CD4-positive, alpha-beta memory T cell (primary cell): ENCODE data around the gene RNF126. TPM values are rescaled to one million over a fixed set of nuclear protein-coding genes. Genes with fewer than 3 reads are reported as not detected.
"Not testable (repeated sequence)": the region's sequence is repeated elsewhere in the genome, so short reads cannot be mapped to it uniquely, and the experiment has no call there.

ENCODE experiments used
- CTCF ChIA-PET: fragments of 350-600 bp; sonication (Branson Sonifier 250); formaldehyde crosslinking; loops from one replicate; lab custom pipeline; 2021; ENCODE audit warnings: inconsistent platforms; ENCODE audit not compliant: partially characterized antibody; lab: Charles Lee
- POLR2A ChIA-PET: fragments of 350-600 bp; sonication (Branson Sonifier 250); formaldehyde crosslinking; loops from one replicate; lab custom pipeline; 2021; ENCODE audit not compliant: partially characterized antibody; lab: Charles Lee
- DNase-seq, 5 donors: peaks; one replicate each; pipeline versions ENCODE4 v3.0.0 to v3.0.0-alpha.2; 2020 to 2022; ENCODE audit warnings: mixed read lengths in 1 of 5
- H3K27ac ChIP-seq: one replicate; pipeline ENCODE4 v1.7.0; 2013; ENCODE audit warnings: low read depth, low read length
- H3K27me3 ChIP-seq: 2 replicates; pipeline ENCODE4 v1.7.0; 2013; ENCODE audit warnings: mild to moderate bottlenecking, low read length, moderate library complexity; ENCODE audit not compliant: insufficient read depth
- H3K36me3 ChIP-seq: 2 replicates; pipeline ENCODE4 v1.7.0; 2013; ENCODE audit warnings: mild to moderate bottlenecking, low read length, moderate library complexity; ENCODE audit not compliant: insufficient read depth
- H3K4me1 ChIP-seq: 2 replicates; pipeline ENCODE4 v1.7.0; 2013; ENCODE audit warnings: mild to moderate bottlenecking, low read length, moderate library complexity; ENCODE audit not compliant: insufficient read depth
- H3K4me3 ChIP-seq, 2 donors: one replicate each; pipeline ENCODE4 v1.7.0; 2013; ENCODE audit warnings: low read length in 2 of 2, mild to moderate bottlenecking in 1 of 2
- H3K9me3 ChIP-seq, 2 donors: one replicate each; pipeline ENCODE4 v1.7.0; 2013; ENCODE audit warnings: low read length in 2 of 2, control low read depth in 1 of 2; ENCODE audit not compliant: control insufficient read depth in 1 of 2
- H3K27ac Mint-ChIP-seq, 7 donors: one replicate each; pipeline ENCODE4 v1.8.0; 2020 to 2021; ENCODE audit warnings: mixed read lengths in 7 of 7, mild to moderate bottlenecking in 6 of 7, inconsistent platforms in 3 of 7, moderate library complexity in 3 of 7
- H3K27me3 Mint-ChIP-seq, 2 donors: one replicate each; pipeline ENCODE4 v1.8.0; 2020 to 2021; ENCODE audit warnings: mixed read lengths in 2 of 2
- H3K36me3 Mint-ChIP-seq, 2 donors: one replicate each; pipeline ENCODE4 v1.8.0; 2020 to 2021; ENCODE audit warnings: mixed read lengths in 2 of 2, inconsistent platforms in 1 of 2, mild to moderate bottlenecking in 1 of 2
- H3K4me1 Mint-ChIP-seq, 4 donors: one replicate each; pipeline ENCODE4 v1.8.0; 2020 to 2021; ENCODE audit warnings: mixed read lengths in 4 of 4, mild to moderate bottlenecking in 1 of 4
- H3K4me3 Mint-ChIP-seq, 8 donors: one replicate each; pipeline ENCODE4 v1.8.0; 2020 to 2021; ENCODE audit warnings: mixed read lengths in 8 of 8, mild to moderate bottlenecking in 7 of 8, moderate library complexity in 6 of 8, inconsistent platforms in 3 of 8
- H3K9me3 Mint-ChIP-seq, 8 donors: one replicate each; pipeline ENCODE4 v1.8.0; 2020 to 2021; ENCODE audit warnings: mixed read lengths in 8 of 8, mild to moderate bottlenecking in 5 of 8, inconsistent platforms in 3 of 8, moderate library complexity in 1 of 8
- intact Hi-C: fragments of 100-400 bp; cut with micrococcal nuclease; formaldehyde crosslinking; loops from one replicate; pipeline ENCODE4 v1.15.1; 2023
- polyA plus RNA-seq, 2 donors: library from polyadenylated mRNA; unstranded; fragments of 300-500 nt; fragmentation: Illumina TruSeq; gene quantifications; one replicate each; pipeline ENCODE4 v1.2.3, GENCODE V29; 2021
- total RNA-seq, 2 experiments: library from RNA; stranded (reverse); gene quantifications; one replicate each; pipeline ENCODE4 v1.2.3, GENCODE V29; 2021

Gene RNF126
- total and polyA plus RNA-seq, 4 experiments from 2014 or later: 82.3 to 112 (median 100) TPM

DNA sequence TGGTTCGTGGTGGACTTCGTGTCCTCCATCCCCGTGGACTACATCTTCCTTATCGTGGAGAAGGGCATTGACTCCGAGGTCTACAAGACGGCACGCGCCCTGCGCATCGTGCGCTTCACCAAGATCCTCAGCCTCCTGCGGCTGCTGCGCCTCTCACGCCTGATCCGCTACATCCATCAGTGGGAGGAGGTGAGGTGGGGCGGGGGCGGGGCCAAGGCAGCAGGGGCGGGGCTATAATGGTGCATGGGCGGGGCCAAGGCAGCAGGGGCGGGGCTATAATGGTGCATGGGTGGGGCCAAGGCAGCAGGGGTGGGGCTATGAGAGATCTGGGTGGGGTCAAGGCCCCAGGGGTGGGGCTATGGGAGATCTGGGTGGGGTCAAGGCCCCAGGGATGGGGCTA lies 59.2 kb downstream of the RNF126 start:
- H3K36me3 Mint-ChIP-seq, H3K27me3 ChIP-seq, DNase-seq, H3K27ac Mint-ChIP-seq, H3K27ac ChIP-seq, H3K36me3 ChIP-seq, POLR2A ChIA-PET, H3K9me3 ChIP-seq, H3K9me3 Mint-ChIP-seq, H3K4me1 Mint-ChIP-seq, H3K4me1 ChIP-seq, CTCF ChIA-PET, H3K4me3 Mint-ChIP-seq, H3K27me3 Mint-ChIP-seq, intact Hi-C loops, H3K4me3 ChIP-seq: not testable (repeated sequence)

DNA sequence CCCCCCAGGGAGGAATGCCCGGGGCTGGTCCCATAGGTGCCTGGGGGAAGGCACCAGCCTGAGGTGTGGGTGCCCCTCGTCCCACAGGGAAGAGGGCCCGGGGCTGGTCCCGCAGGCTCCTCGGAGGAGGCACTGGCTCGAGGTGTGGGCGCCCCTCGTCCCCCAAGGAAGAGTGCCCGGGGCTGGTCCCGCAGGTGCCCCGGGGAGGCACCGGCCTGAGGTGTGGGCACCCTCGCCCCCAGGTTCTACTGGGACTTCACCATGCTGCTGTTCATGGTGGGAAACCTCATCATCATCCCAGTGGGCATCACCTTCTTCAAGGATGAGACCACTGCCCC lies 59.7 kb downstream of the RNF126 start:
- H3K4me1 Mint-ChIP-seq, H3K4me3 ChIP-seq, H3K4me1 ChIP-seq, H3K27me3 ChIP-seq, H3K36me3 Mint-ChIP-seq, H3K27ac ChIP-seq, H3K9me3 ChIP-seq, CTCF ChIA-PET, H3K27ac Mint-ChIP-seq, H3K9me3 Mint-ChIP-seq, DNase-seq, H3K36me3 ChIP-seq, intact Hi-C loops, H3K27me3 Mint-ChIP-seq, H3K4me3 Mint-ChIP-seq: not testable (repeated sequence)
- POLR2A ChIA-PET: interaction anchor here (0.6 kb wide), 1 partner anchor 58 kb away, joined by 3 read pairs; no protein-coding TSS in a partner anchor

DNA sequence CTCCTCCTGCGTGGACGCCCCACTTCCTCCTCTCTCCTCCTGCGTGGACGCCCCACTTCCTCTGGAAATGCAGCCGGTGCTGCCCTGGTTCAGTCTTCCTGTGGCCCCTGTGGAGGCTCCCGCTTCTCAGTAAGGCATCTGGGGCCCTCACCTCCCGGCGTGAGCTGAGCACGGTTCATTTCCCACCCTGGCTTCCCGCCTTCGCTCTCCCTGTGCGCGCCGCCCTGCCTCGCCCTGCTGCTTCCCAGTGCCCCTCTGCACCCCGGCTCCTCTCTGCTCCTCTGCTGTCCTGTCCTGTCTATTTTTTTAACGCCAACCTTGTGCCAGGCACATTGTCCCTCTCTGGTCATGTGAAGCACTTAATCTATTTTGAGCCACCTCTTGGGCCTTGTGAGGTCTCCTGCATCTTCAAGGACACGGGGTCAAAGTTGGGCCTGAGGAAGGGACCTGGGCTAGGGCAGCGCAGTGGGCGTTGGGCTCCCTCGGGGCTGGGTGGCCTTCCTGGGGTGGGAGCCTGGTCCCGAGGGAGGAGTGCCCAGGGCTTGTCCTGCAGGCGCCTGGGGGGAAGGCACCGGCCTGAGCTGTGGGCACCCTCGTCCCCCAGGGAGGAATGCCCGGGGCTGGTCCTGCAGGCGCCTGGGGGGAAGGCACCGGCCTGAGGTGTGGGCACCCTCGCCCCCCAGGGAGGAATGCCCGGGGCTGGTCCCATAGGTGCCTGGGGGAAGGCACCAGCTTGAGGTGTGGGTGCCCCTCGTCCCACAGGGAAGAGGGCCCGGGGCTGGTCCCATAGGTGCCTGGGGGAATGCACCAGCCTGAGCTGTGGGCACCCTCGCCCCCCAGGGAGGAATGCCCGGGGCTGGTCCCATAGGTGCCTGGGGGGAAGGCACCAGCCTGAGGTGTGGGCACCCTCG lies 60.4 kb downstream of the RNF126 start:
- intact Hi-C loops: no loop called here
- H3K4me3 Mint-ChIP-seq: no peak overlapping the region
- DNase-seq: no peak
- peaks cover 0 to 9% (median 0%) of the 10 kb centered on the region in 8 donors for H3K9me3 Mint-ChIP-seq
- ChIA-PET CTCF (no interaction called here), POLR2A (interaction anchor here (0.6 kb wide), 1 partner anchor 59 kb away, joined by 3 read pairs; no protein-coding TSS in a partner anchor)
- no peaks in the 10 kb centered on the region for H3K27me3 Mint-ChIP-seq
- Histone ChIP-seq H3K9me3 (no peaks in the 10 kb centered on the region), H3K27me3 (no peaks in the 10 kb centered on the region), H3K36me3 (no peaks in the 10 kb centered on the region), H3K4me1 (no peaks in the 10 kb centered on the region), H3K27ac (no peak overlapping the region), H3K4me3 (no peak overlapping the region)
- no peak overlapping the region for H3K27ac Mint-ChIP-seq
- no peaks in the 10 kb centered on the region for H3K4me1 Mint-ChIP-seq
- H3K36me3 Mint-ChIP-seq: no peaks in the 10 kb centered on the region

DNA sequence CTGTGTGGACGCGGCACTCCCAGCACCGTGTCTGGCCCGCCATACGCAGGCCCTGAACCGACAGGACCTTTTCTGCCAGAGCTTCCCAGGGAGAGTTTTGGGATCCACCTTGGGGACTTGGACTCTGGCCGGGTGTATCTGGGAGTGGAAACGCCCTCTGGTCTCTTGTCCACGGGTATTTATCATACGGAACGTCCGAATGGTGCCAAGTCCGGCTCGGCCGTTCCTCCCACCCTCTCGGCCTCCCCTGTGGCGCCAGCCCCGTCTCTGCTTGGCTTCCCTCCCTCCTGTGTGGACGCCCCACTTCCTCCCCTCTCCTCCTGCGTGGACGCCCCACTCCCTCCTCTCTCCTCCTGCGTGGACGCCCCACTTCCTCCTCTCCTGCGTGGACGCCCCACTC lies 61.2 kb downstream of the RNF126 start:
- Histone ChIP-seq H3K27me3 (no peaks in the 10 kb centered on the region), H3K27ac (no peak overlapping the region), H3K4me3 (no peak overlapping the region), H3K9me3 (no peaks in the 10 kb centered on the region), H3K36me3 (no peaks in the 10 kb centered on the region), H3K4me1 (no peaks in the 10 kb centered on the region)
- no peaks in the 10 kb centered on the region for H3K4me1 Mint-ChIP-seq
- no peak overlapping the region for H3K4me3 Mint-ChIP-seq
- no peaks in the 10 kb centered on the region for H3K36me3 Mint-ChIP-seq
- peaks cover 0 to 9% (median 0%) of the 10 kb centered on the region in 8 donors for H3K9me3 Mint-ChIP-seq
- no peaks in the 10 kb centered on the region for H3K27me3 Mint-ChIP-seq
- ChIA-PET CTCF (no interaction called here), POLR2A (no interaction called here)
- intact Hi-C loops: no loop called here
- no peak overlapping the region for H3K27ac Mint-ChIP-seq
- no peak for DNase-seq

DNA sequence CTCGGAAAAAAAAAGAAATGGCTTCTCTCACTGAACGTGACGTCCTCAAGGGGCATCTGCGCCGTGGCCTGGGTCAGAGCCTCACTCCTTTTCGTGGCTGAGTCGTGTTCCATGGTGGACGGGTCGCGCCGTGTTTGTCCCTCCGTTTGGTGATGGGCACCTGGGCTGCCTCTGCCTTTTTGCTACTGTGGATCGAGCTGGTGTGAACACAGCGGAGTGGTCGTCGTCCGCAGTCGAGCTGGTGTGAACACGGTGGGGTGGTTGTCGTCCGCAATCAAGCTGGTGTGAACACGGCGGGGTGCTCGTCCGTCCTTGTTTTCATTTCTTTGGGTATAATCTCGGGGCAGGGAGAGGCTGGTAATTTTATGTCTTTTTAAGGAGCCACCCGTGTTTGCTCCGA lies 61.7 kb downstream of the RNF126 start:
- Histone ChIP-seq H3K27ac (no peak overlapping the region), H3K9me3 (no peaks in the 10 kb centered on the region), H3K4me1 (no peaks in the 10 kb centered on the region), H3K36me3 (no peaks in the 10 kb centered on the region), H3K27me3 (no peaks in the 10 kb centered on the region), H3K4me3 (no peak overlapping the region)
- Mint-ChIP-seq H3K9me3 (peaks cover 0 to 9% (median 0%) of the 10 kb centered on the region in 8 donors), H3K36me3 (no peaks in the 10 kb centered on the region), H3K4me3 (no peak overlapping the region), H3K27ac (peak overlapping the region in 1 of 7 donors; percentile 55), H3K27me3 (no peaks in the 10 kb centered on the region), H3K4me1 (no peaks in the 10 kb centered on the region)
- intact Hi-C loops: no loop called here
- ChIA-PET CTCF (no interaction called here), POLR2A (no interaction called here)
- DNase-seq: no peak

Other genes with a start within 250 kb of the RNF126 start
- gene SHC2, start 202.2 kb downstream of the RNF126 start, total RNA-seq: under 1 TPM; 0.55 to 0.64 TPM
- not detected for gene SHC2, start 202.2 kb downstream of the RNF126 start, polyA plus RNA-seq
- gene MADCAM1, start 166.7 kb downstream of the RNF126 start, total RNA-seq: 1 to 10 TPM; 1.5 to 1.9 TPM
- gene MADCAM1, start 166.7 kb downstream of the RNF126 start, polyA plus RNA-seq: under 1 TPM; 0.11 to 0.24 TPM
- 10 to 100 TPM; 31.8 to 32.0 TPM for gene TPGS1, start 155.7 kb downstream of the RNF126 start, total RNA-seq
- 10 to 100 TPM; 22.2 to 37.6 TPM for gene TPGS1, start 155.7 kb downstream of the RNF126 start, polyA plus RNA-seq
- gene CDC34, start 131.5 kb downstream of the RNF126 start, total RNA-seq: 10 to 100 TPM; 44.4 to 46.6 TPM
- 10 to 100 TPM; 26.7 to 44.0 TPM for gene CDC34, start 131.5 kb downstream of the RNF126 start, polyA plus RNA-seq
- 10 to 100 TPM; 25.5 to 28.7 TPM for gene GZMM, start 119.2 kb downstream of the RNF126 start, total RNA-seq
- gene GZMM, start 119.2 kb downstream of the RNF126 start, polyA plus RNA-seq: 100 to 1,000 TPM in 1 of 2 donors, 10 to 100 TPM in 1; 82.1 to 122 TPM
- 100 to 1,000 TPM; 150 to 151 TPM for gene BSG, start 90.6 kb downstream of the RNF126 start, total RNA-seq
- 100 to 1,000 TPM; 332 to 346 TPM for gene BSG, start 90.6 kb downstream of the RNF126 start, polyA plus RNA-seq
- gene HCN2, start 73.3 kb downstream of the RNF126 start, total RNA-seq: 1 to 10 TPM; 2.5 to 2.9 TPM
- not detected for gene HCN2, start 73.3 kb downstream of the RNF126 start, polyA plus RNA-seq
- gene POLRMT, start 29.7 kb downstream of the RNF126 start, total RNA-seq: 100 to 1,000 TPM in 1 of 2 experiments, 10 to 100 TPM in 1; 98.9 to 103 TPM
- gene POLRMT, start 29.7 kb downstream of the RNF126 start, polyA plus RNA-seq: 10 to 100 TPM; 31.6 to 58.4 TPM
- 1 to 10 TPM; 1.8 to 1.9 TPM for gene FGF22, start 23.3 kb downstream of the RNF126 start, total RNA-seq
- not detected for gene FGF22, start 23.3 kb downstream of the RNF126 start, polyA plus RNA-seq
- 1 to 10 TPM; 2.9 to 3.4 TPM for gene FSTL3, start 13.2 kb upstream of the RNF126 start, total RNA-seq
- 1 to 10 TPM; 2.0 to 2.1 TPM for gene FSTL3, start 13.2 kb upstream of the RNF126 start, polyA plus RNA-seq
- not detected for gene PRSS57, start 32.2 kb upstream of the RNF126 start, total RNA-seq
- not detected for gene PRSS57, start 32.2 kb upstream of the RNF126 start, polyA plus RNA-seq
- not detected for gene PALM, start 45.7 kb upstream of the RNF126 start, total RNA-seq
- not detected for gene PALM, start 45.7 kb upstream of the RNF126 start, polyA plus RNA-seq
- gene MISP, start 87.9 kb upstream of the RNF126 start, total RNA-seq: not detected
- gene MISP, start 87.9 kb upstream of the RNF126 start, polyA plus RNA-seq: not detected
- gene PTBP1, start 134.2 kb upstream of the RNF126 start, total RNA-seq: 100 to 1,000 TPM; 315 TPM
- gene PTBP1, start 134.2 kb upstream of the RNF126 start, polyA plus RNA-seq: 100 to 1,000 TPM in 1 of 2 donors, 10 to 100 TPM in 1; 67.7 to 177 TPM
- not detected for gene PLPPR3, start 158.7 kb upstream of the RNF126 start, total RNA-seq
- not detected for gene PLPPR3, start 158.7 kb upstream of the RNF126 start, polyA plus RNA-seq
- gene AZU1, start 164.6 kb upstream of the RNF126 start, total RNA-seq: not detected
- gene AZU1, start 164.6 kb upstream of the RNF126 start, polyA plus RNA-seq: not detected
- gene PRTN3, start 177.8 kb upstream of the RNF126 start, total RNA-seq: not detected
- not detected for gene PRTN3, start 177.8 kb upstream of the RNF126 start, polyA plus RNA-seq
- not detected for gene ELANE, start 189.1 kb upstream of the RNF126 start, total RNA-seq
- not detected for gene ELANE, start 189.1 kb upstream of the RNF126 start, polyA plus RNA-seq
- gene CFD, start 196.4 kb upstream of the RNF126 start, total RNA-seq: 1 to 10 TPM in 1 of 2 experiments, under 1 TPM in 1; 0.91 to 1.1 TPM
- gene CFD, start 196.4 kb upstream of the RNF126 start, polyA plus RNA-seq: 1 to 10 TPM in 1 of 2 donors, not detected in 1; 4.8 TPM
- 10 to 100 TPM; 68.3 to 71.7 TPM for gene MED16, start 230.0 kb upstream of the RNF126 start, total RNA-seq
- gene MED16, start 230.0 kb upstream of the RNF126 start, polyA plus RNA-seq: 100 to 1,000 TPM in 1 of 2 donors, 10 to 100 TPM in 1; 48.6 to 125 TPM
- gene RNU6-9, start 230.3 kb upstream of the RNF126 start, total RNA-seq: not detected
- gene RNU6-9, start 230.3 kb upstream of the RNF126 start, polyA plus RNA-seq: not detected